Activated CD8-positive, alpha-beta T cell treated with anti-CD3 and anti-CD28 coated beads, Interleukin-2, amount 10 ng/mL, durations not matched to agents 7 days and 5 days (primary cell): Measurements from ENCODE around the gene LCN2. TPM values are rescaled to one million over a fixed set of nuclear protein-coding genes. Genes with fewer than 3 reads are reported as not detected.

Experiments used
- ATAC-seq: fragments of 150-1000 bp; cut with Tn5 transposase; one replicate; pipeline ENCODE4 v1.10.0; 2021; ENCODE audit warnings: moderate library complexity
- CTCF ChIA-PET: fragments of 350-600 bp; sonication (Branson Sonifier 250); formaldehyde crosslinking; loops from one replicate; lab custom pipeline; 2021; ENCODE audit warnings: antibody characterized with exemption; lab: Charles Lee
- POLR2A ChIA-PET: fragments of 350-600 bp; sonication (Branson Sonifier 250); formaldehyde crosslinking; loops from one replicate; lab custom pipeline; 2021; ENCODE audit warnings: antibody characterized with exemption; lab: Charles Lee
- DNase-seq: peaks from one replicate; pipeline ENCODE4 v3.0.0-alpha.2; 2020
- H3K27ac Mint-ChIP-seq: one replicate; pipeline ENCODE4 v1.8.0; 2021; ENCODE audit warnings: mild to moderate bottlenecking, mixed read lengths
- H3K27me3 Mint-ChIP-seq: one replicate; pipeline ENCODE4 v1.8.0; 2021; ENCODE audit warnings: low read depth, mixed read lengths
- H3K36me3 Mint-ChIP-seq: one replicate; pipeline ENCODE4 v1.8.0; 2021; ENCODE audit warnings: low read depth, mixed read lengths
- H3K4me1 Mint-ChIP-seq: one replicate; pipeline ENCODE4 v1.8.0; 2021; ENCODE audit warnings: low read depth, mixed read lengths
- H3K4me3 Mint-ChIP-seq: one replicate; pipeline ENCODE4 v1.8.0; 2021; ENCODE audit warnings: mild to moderate bottlenecking, mixed read lengths
- H3K9me3 Mint-ChIP-seq: one replicate; pipeline ENCODE4 v1.8.0; 2022; ENCODE audit warnings: mixed read lengths; ENCODE audit not compliant: insufficient read depth
- total RNA-seq, 2 experiments: library from RNA; stranded (reverse); gene quantifications; one replicate each; pipeline ENCODE4 v1.2.3, GENCODE V29; 2021

Gene LCN2
- total RNA-seq, 2 experiments from 2014 or later: not detected

DNA sequence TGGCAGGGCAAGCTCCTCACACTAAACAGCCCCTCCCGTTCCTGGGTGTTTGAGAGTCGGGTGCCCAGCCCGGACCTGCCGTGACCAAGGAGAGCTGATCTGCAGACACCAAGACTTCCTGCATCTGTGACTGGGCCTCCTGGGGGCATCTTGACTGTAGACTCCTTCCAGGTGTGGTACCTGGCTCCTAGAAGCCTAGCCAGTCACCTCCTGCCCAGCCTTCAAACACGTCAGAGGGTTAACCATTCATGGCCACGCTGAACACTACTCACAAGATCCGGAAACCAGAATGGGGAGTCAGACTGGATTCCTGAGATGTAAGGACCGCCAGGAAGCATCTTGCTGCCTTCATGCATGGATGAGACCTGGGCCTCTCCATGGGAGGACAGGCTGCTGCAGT is 3.7 kb upstream of the LCN2 start:
- ChIA-PET CTCF (no interaction called here), POLR2A (no interaction called here)
- DNase-seq (no peak), ATAC-seq (no peak)
- Mint-ChIP-seq H3K4me1 (peaks cover 17% of the 10 kb centered on the region), H3K27me3 (no peaks in the 10 kb centered on the region), H3K9me3 (no peaks in the 10 kb centered on the region), H3K4me3 (no peak overlapping the region), H3K27ac (no peak overlapping the region), H3K36me3 (peaks cover 2% of the 10 kb centered on the region)

DNA sequence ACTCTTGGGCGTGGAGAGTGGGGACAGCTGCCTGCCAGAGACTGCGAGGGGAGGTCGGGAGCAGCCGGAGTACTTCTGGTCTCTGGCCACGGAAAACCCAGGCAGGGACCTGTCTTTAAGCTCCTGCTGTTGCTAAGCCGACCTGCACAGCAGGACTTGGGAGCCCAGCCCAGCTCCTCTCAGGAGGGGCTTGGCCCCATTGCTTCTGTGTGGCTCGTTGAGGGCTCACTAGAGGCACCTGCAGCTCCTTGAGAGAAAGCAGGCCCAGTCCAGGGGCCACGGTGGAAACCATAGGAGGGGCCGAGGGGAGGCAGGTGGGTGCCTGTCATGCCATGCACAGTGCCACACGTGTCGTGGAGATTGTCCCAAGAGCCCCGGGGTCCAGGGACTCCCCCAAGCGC is 3.3 kb upstream of the LCN2 start:
- Mint-ChIP-seq H3K4me3 (no peak overlapping the region), H3K27ac (no peak overlapping the region), H3K4me1 (peaks cover 17% of the 10 kb centered on the region), H3K27me3 (no peaks in the 10 kb centered on the region), H3K9me3 (no peaks in the 10 kb centered on the region), H3K36me3 (peaks cover 2% of the 10 kb centered on the region)
- POLR2A ChIA-PET: no interaction called here
- DNase-seq (no peak), ATAC-seq (no peak)
- CTCF ChIA-PET: no interaction called here

DNA sequence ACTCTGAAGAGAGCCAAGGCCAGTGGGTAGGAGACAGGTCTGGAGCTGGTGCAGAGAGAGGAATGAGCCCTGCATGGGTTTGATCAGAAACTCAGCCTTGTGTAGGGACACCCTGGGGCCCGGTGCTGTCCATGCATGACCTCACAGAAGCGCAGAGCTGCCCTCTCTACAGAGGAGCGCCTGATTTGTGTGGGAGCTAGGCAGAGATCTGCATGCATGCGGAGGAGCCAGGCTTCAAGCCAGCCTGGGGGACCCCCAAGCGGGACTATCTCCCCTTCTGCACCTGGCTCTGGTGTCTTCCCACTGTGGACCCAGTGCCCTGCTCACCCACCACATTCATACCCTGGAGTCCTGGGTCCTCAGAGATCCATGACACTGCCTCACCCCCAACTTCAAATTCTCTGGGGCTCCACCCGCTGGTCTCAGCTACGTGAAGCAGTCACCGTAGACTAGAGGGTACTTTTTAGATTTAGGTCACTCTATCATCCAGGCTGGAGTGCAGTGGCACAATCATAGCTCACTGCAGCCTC is 2.6 kb upstream of the LCN2 start:
- no peaks in the 10 kb centered on the region for H3K9me3 Mint-ChIP-seq
- H3K27me3 Mint-ChIP-seq: no peaks in the 10 kb centered on the region
- H3K4me1 Mint-ChIP-seq: peaks cover 16% of the 10 kb centered on the region
- ChIA-PET CTCF (interaction anchor here (0.6 kb wide), 1 partner anchor 185 kb away, joined by 4 read pairs; no protein-coding TSS in a partner anchor), POLR2A (no interaction called here)
- DNase-seq: no peak
- H3K4me3 Mint-ChIP-seq: no peak overlapping the region
- no peak overlapping the region for H3K27ac Mint-ChIP-seq
- peaks cover 2% of the 10 kb centered on the region for H3K36me3 Mint-ChIP-seq
- no peak for ATAC-seq

DNA sequence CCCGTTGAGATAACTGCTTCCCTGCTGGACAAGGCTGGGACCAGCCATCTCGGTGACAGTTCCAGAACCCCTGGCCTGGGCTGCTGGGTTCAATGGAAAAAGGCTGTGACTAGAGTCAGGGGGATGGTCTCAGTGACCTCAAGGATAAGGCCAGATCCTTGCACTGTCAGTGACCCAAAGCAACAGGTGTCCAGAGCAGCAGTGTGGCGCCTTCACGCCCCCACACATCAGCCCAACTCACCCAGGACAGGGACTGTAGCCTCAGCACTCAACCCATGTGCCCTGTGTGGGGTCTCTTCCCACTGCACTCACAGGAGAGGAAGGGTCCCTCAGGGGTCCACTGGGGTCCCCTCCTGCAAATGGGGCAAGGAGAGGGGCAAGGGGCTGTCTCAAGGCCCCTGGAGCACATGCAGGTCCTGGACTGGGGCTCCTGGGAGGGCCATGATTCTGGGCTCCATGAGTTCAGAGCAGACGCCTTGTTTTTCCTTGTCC is 698 bp upstream of the LCN2 start:
- no peak for ATAC-seq
- H3K4me3 Mint-ChIP-seq: no peak overlapping the region
- ChIA-PET CTCF (no interaction called here), POLR2A (no interaction called here)
- no peak for DNase-seq
- no peaks in the 10 kb centered on the region for H3K27me3 Mint-ChIP-seq
- H3K9me3 Mint-ChIP-seq: no peaks in the 10 kb centered on the region
- peaks cover 1% of the 10 kb centered on the region for H3K4me1 Mint-ChIP-seq
- H3K36me3 Mint-ChIP-seq: no peaks in the 10 kb centered on the region
- H3K27ac Mint-ChIP-seq: no peak overlapping the region

DNA sequence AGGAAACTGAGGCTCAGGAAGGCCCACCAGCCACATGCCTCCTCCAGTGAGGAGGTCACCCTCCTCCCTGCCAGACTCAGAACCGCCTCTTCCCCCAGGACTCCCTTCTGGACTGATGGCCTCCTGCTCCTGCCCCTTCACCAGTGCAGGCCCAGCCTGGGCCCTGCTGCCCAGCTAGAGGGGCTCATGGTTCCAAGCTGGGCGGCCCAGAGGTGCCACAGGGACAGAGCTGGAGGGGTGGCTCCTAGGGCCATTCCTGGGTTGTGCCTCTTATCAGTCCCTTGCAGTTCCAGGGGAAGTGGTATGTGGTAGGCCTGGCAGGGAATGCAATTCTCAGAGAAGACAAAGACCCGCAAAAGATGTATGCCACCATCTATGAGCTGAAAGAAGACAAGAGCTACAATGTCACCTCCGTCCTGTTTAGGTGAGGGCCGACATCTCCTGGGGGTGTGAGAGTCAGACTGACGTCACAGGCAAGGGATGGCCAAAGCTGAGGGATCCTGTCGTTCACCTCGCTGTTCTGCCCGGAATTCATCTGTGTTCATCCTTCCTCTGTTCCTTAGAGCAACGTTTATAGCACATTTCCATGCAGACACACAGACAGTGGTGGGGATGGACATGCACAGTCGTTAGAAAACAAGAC is 819 bp downstream of the LCN2 start:
- Mint-ChIP-seq H3K9me3 (no peaks in the 10 kb centered on the region), H3K27ac (no peak overlapping the region), H3K4me3 (no peak overlapping the region), H3K36me3 (no peaks in the 10 kb centered on the region), H3K27me3 (no peaks in the 10 kb centered on the region), H3K4me1 (no peaks in the 10 kb centered on the region)
- no peak for ATAC-seq
- POLR2A ChIA-PET: no interaction called here
- DNase-seq: no peak
- CTCF ChIA-PET: interaction anchor here (1.1 to 2.3 kb wide), 6 partner anchors 9 to 41 kb away, joined by 3 to 7 read pairs (median 3); no protein-coding TSS in a partner anchor

DNA sequence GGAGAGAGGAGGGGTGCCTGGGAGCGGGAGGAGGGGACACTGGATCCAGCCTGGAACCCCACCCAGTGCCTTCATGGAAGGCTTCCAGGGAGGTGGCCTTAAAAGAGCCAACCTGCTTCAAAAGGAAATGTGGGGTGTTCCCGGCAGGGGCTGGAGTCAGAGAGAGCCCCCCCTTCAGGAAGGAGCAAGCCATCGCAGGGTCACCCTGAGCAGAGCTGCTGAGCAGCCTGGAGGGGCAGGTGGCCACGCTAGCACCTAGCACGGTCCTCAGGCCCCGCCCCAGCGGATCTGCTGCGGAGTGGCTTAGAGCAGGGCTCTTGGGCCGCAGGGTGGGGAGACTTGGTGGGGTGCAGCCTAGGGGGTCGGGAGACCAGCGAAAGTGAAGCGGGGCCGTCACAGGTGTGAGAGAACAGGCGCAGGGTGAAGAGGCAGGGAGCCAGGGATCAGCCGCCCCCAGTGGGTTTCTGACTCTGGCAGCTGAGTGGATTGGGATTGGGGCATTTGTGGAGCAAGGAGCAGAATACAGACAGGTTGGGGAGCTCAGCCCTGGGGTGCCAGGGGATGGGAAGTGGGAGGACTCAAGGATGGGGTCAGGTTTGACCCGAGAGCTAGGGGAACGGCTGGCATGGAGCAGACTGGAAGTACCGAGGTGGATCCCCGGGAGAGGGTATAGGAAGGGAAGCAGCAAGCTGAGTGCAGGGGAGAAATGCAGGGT is 1.5 kb downstream of the LCN2 start:
- POLR2A ChIA-PET: no interaction called here
- Mint-ChIP-seq H3K9me3 (no peaks in the 10 kb centered on the region), H3K27ac (peak overlapping the region; percentile 52)

DNA sequence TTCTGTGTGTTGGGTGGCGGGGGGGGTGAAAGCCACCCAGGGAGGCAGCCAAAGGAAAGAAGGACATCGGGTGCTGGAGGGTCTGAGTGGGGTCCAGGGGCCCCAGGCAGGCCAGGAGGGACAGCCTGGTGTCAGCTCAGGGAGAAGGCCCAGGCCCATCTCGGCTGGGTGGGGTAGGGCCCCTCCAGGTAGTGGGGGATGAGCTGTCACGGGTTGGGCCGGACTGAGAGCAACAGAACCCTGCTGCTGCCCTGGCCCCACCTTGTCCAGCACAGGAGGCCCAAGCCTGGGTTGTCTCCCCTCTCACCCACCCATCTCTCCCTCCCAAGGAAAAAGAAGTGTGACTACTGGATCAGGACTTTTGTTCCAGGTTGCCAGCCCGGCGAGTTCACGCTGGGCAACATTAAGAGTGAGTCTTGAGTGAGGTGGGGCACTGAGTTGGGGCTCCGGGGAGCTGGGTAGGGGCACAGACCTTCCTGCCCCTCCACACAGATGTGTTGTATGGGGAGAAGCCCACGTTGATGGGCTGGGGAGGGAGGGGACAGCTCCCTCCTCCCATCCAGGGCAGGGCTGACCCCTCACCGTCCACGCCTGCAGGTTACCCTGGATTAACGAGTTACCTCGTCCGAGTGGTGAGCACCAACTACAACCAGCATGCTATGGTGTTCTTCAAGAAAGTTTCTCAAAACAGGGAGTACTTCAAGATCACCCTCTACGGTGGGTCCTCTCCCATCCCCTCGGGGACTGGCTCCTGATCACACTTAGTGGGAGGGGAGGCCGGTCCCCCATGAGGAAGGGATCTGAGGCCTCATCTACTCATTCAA is 2.3 kb downstream of the LCN2 start:
- H3K27ac Mint-ChIP-seq: peak overlapping the region; percentile 52
- ATAC-seq: no peak

More for the DNA sequence above, 1.5 kb downstream of the LCN2 start:
- DNase-seq (peak; percentile 35), ATAC-seq (peak; percentile 53)
- Mint-ChIP-seq H3K36me3 (no peaks in the 10 kb centered on the region), H3K4me1 (no peaks in the 10 kb centered on the region), H3K27me3 (no peaks in the 10 kb centered on the region), H3K4me3 (no peak overlapping the region)
- CTCF ChIA-PET: interaction anchor here (1.0 to 2.3 kb wide), 8 partner anchors 8 to 212 kb away, joined by 3 to 7 read pairs (median 3); no protein-coding TSS in a partner anchor

DNA sequence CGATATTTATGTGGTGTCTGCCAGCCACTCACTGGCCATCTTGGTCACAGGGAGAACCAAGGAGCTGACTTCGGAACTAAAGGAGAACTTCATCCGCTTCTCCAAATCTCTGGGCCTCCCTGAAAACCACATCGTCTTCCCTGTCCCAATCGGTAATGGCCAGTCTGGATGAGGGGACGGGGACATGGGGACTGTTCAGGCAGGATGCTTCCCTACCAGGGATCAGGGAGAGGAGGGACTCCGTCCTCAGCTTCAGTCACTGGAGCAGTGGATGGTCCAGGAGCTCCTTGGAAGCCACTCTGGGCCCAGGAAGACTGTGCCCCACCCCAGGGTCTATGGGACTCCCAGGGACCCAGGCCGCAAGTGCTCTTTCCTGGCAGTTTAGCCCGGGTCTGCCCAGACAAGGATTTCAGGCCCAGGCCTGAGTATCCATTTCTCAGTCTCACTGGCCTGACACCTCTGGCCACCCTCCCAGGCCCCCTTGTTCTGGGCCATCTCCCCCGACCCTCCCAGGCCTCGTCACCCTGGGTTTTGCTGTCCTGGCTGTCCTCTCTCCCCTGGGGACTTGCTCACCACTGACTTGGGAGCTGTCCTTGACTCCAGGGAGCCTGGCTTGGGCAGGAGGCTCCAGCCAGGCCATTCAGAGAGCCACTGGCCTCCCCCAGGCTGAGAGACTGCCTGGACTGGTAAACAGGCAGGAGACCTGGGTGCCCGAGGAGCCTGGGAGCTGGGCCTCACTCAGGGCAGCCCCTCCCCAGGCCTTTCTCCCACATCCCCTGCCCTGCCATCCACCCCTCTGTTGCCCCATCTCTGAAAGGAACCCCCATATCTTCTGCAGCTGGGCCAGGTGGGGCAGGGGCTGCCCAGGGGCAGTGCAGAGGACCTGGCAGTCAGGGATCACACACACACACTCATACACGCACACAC is 3.1 kb downstream of the LCN2 start:
- CTCF ChIA-PET: no interaction called here
- POLR2A ChIA-PET: interaction anchor here (0.5 kb wide), 1 partner anchor 653 kb away, joined by 4 read pairs; no protein-coding TSS in a partner anchor
- DNase-seq (no peak), ATAC-seq (no peak)
- H3K36me3 Mint-ChIP-seq: no peaks in the 10 kb centered on the region
- H3K27ac Mint-ChIP-seq: no peak overlapping the region
- no peak overlapping the region for H3K4me3 Mint-ChIP-seq
- no peaks in the 10 kb centered on the region for H3K9me3 Mint-ChIP-seq
- H3K27me3 Mint-ChIP-seq: no peaks in the 10 kb centered on the region
- no peaks in the 10 kb centered on the region for H3K4me1 Mint-ChIP-seq

More for the DNA sequence above, 2.3 kb downstream of the LCN2 start:
- no peak for DNase-seq
- H3K4me1 Mint-ChIP-seq: no peaks in the 10 kb centered on the region
- no peaks in the 10 kb centered on the region for H3K9me3 Mint-ChIP-seq
- no peaks in the 10 kb centered on the region for H3K36me3 Mint-ChIP-seq
- ChIA-PET CTCF (interaction anchor here (1.0 to 2.3 kb wide), 4 partner anchors 9 to 211 kb away, joined by 3 to 7 read pairs (median 4); no protein-coding TSS in a partner anchor), POLR2A (no interaction called here)
- H3K4me3 Mint-ChIP-seq: no peak overlapping the region
- H3K27me3 Mint-ChIP-seq: no peaks in the 10 kb centered on the region

DNA sequence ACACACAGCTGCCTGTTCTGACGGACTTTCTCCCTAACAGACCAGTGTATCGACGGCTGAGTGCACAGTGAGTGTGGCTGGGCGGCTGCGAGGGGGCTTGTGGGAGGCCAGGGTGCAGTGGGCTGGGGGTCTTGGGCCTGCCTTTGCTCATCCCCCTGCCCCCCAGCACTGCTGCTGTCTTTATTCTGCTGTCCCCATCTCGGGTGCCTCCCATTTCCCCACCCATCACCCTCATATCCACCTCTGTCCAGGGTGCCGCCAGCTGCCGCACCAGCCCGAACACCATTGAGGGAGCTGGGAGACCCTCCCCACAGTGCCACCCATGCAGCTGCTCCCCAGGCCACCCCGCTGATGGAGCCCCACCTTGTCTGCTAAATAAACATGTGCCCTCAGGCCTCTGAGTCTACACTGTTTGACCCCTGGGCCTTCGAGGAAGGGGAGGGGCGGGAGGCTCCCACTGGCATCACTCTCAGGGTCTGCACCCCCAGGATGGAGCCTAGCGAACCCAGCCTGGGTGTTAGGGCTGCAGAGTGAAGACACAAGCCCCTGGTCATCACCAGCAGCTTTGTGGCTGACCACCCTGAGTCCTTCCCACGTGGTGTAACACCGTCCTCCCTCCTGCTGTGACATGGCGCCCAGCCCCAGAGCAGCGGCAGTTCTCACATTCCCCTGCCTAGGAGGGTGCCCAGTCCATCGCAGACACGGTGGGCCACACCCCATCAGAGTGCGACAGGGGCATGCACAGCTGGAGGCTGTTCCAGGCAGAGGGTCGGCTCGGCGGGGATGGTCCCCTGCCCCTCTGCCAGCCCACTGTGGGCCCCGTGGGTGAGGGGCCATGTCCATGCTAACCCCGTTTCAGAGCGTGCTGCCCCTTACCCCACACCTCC is 4.0 kb downstream of the LCN2 start:
- DNase-seq: no peak
- H3K27me3 Mint-ChIP-seq: no peaks in the 10 kb centered on the region
- H3K36me3 Mint-ChIP-seq: no peaks in the 10 kb centered on the region
- H3K9me3 Mint-ChIP-seq: no peaks in the 10 kb centered on the region
- H3K27ac Mint-ChIP-seq: no peak overlapping the region
- H3K4me3 Mint-ChIP-seq: no peak overlapping the region
- POLR2A ChIA-PET: interaction anchor here (0.5 kb wide), 1 partner anchor 652 kb away, joined by 4 read pairs; no protein-coding TSS in a partner anchor
- no peak for ATAC-seq
- CTCF ChIA-PET: no interaction called here
- H3K4me1 Mint-ChIP-seq: no peaks in the 10 kb centered on the region
